T-helper 9 cell (primary cell): ENCODE results near the gene PLCG2.
"Not testable (repeated sequence)": the region's sequence is repeated elsewhere in the genome, so short reads cannot be mapped to it uniquely, and the experiment has no call there.

ENCODE experiments used
- DNase-seq: peaks from one replicate; pipeline ENCODE4 v3.0.0-alpha.2; 2020

PLCG2 gene

DNA sequence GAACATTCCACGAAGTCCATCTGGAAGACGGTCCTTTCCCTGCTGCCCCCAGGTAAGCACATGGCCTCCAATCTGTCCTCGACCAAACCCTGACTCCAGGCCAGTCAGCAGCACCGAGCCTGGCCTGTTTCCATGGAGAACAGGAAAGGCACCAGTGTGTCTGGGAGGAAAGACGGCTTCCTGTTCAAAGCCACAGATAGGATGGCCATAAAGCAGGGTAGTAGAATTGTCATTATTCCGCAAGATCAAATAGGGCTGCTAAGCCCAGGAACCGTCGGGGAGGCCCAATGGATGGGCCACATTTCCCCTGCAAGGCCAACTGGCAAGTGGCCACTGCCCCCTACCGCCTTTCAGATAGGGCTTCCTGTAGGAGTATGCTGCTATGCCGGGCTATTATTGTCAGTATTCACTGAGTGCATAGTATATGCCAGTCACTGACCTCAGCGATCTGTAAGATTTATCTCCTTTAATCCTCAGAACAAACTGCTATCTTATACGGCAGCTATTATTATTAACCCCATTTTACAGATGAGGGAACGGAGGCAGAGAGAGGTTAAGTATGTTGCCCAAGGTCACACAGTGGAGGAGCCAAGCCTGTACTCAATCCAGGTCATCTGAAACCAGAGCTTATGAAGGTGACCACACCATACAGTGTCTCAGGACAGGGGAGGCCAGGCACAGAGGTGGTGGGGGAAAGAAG lies 23.0 kb upstream of the PLCG2 start:
- DNase-seq = no peak

DNA sequence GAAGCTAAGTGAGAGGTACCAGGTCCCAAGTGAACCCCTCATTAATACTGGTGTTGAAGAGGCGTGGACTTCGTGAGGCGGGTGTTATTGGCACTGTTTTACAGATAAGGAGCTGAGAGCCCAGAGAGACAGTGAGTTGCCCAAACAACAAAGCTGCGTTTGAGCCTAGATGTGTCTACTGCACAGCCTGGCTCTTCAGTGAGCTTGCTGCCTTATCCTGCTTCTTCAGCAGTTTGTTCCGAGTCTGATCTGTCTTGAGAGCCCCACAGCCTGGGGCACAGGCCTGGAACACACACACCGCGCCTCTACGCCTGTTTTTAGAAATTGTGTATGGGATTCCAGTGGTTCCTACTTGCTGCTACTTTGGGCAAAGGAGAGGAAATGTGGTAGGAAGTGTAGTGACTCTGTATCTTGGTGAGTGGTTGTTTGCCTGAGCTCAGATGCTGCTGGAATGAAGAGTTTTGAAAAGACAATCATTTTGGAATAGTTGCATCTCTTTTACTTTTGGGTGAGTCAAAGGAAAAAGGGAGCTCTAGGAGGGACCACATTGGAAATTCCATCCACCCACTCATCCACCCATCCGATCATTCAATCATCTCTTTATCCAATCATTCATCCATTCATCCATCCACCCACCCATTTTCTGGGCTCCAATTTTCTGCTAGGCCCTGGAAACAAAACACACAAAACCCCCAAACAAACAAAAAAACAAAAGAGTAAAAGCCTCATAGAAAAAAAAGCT lies 22.3 kb upstream of the PLCG2 start:
- no peak for DNase-seq

DNA sequence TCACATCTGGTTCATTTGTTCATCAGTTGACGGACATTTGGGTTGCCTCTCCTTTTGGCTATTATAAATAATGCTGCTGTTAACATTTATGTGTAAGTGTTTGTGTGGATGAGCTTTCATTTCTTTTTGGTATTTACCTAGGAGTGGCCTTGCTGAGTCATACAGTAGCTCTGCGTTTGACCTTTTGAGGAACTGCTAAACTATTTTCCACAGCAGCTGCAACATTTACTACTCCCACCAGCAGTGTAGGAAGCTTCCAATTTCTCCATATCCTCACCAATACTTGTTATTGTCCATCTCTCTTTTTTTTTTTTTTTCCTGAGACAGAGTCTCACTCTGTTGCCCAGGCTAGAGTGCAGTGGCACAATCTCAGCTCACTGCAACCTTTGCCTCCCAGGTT lies 20.7 kb upstream of the PLCG2 start:
- DNase-seq = no peak

DNA sequence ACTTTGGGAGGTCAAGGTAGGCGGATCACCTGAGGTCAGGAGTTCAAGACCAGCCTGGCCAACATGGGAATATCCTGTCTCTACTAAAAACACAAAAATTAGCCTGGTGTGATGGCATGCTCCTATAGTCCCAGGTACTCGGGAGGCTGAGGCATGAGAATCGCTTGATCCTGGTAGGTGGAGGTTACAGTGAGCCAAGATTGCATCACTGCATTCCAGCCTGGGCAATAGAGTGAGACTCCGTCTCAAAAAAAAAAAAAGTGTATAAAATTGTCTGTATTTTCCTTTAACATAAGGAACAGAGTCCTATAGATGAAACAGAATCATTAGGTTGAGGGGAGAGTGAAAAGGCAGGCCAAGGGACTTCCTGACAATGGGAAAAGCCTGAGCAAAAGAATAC lies 16.8 kb upstream of the PLCG2 start:
- not testable (repeated sequence) for DNase-seq

DNA sequence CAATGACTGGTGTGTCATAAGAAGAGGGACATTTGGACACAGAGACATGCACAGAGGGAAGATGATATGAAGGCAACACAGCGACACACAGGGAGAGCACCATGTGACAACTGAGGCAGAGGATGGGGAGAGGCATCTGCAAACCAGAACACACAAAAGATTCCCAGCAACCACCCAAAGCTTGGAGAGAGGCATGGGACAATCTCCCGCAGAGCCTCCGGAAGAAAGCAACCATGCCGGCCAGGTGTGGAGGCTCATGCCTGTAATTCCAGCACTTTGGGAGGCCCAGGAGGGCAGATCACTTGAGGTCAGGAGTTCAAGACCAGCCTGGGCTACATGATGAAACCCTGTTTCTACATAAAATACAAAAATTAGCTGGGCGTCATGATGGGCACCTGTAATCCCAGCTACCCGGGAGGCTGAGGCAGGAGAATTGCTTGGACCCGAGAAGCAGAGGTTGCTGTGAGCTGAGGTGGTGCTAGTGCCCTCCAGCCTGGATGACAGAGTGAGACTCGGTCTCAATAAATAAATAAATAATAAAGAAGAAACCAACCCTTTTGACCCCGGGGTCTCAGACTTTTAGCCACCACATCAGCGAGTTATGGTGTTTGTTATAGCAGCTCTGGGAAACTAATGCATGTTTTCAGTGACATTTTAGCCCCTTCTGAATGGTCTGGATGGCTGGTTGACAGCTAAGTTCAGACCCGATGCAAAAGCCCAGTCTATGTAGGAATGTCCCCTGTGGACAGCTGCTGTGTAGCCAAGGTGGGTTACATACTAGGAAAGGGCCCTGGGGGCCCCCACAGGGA lies 13.8 kb upstream of the PLCG2 start:
- DNase-seq = no peak

DNA sequence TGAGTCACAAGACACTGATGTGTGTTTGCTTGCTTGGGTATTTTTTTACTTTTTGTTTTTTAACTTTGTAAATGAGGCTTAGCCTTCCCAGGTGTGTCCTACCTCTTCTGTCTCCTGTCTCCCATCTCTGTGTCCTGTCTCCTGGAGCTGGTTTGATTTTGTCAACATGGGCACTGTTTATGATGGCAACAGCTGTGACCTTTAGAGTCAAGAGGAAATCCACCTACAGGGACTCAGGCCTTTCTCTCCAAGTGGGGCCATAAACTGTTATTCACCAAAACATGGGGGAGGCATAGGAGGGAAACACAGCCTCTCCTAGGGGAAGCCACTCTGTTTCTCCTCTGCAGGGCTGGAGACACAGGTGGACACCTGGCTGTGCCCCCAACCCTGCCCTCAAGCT lies 13.1 kb upstream of the PLCG2 start:
- no peak for DNase-seq

DNA sequence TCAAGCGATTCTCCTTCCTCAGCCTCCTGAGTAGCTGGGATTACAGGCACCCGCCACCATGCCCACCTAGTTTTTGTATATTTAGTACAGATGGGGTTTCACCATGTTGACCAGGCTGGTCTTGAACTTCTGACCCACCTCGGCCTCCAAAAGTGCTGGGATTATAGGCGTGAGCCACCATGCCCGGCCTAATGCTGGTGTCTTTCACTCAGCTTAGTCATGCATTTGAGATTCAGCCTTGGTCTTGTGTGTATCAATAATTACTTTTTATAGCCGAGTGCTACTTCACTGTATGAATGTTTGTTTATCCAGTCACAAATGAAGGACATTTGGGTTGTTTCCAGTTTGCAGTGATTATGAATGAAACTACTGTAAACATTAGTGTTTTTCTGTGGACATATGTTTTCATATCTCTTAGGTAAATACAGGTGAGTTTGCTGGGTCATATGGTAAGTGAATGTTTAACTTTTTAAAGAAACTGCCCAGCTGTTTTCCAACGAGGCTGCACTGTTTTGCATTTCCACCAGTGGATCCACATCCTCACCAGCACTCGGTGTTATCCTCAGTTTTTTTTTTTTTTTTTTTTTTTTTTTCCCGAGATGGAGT lies 11.0 kb upstream of the PLCG2 start:
- no peak for DNase-seq

DNA sequence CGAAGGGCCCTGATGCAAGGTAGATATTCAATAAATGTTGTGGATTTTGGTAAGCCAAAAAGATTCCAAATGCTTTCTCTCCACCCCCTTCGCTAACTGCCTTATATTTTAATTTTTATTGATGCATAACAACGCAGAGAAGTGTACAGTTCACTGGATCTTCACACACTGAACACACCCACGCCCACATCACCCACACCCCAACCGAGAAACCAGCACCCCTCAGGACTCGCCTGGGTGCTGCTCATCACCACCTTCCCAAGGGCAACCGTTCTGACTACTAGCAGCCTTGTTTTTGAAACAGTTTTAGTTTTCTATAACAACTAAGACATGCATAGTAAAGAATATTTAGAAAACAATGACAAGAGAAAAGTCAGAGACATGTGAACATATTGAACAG lies 9.1 kb upstream of the PLCG2 start:
- no peak for DNase-seq

DNA sequence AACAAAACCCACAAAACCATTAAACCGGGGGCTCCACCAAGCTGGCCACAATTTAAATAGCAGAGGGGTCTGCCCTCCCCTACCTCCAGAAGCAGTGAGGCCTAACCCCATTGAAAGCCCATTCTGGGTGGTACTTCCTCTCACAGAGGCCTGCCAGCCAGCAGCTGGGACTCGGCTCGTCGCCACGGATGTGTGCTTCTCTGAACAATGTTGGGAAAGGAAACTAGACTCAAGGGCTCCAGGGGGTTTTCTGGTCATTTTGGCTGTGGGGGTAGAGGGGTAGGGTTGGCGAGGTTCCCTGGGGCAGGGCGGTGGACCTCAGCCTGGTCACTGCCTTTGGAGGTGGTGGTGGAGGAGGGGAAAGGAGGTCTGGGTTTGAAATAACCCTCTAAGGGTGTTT lies 4.7 kb upstream of the PLCG2 start:
- no peak for DNase-seq

DNA sequence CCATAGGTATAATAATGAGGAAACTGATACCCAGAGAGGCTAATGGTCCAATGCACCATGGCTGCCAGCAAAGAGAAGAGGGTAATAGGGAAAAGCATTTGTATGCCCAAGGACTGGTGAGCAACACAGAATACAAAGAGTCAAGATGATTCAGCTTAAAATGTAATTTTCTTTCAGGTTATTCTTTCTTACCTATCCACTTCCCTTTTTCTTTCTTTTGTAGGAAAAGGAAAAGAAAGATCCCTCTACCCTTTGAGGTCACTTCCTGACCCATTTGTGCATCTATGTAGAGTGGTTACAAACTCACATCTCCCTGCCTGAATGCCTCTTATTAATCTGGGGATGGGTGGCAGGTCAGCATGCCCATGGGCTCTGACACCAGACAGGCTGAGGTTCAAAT lies 3.5 kb upstream of the PLCG2 start:
- DNase-seq = no peak

DNA sequence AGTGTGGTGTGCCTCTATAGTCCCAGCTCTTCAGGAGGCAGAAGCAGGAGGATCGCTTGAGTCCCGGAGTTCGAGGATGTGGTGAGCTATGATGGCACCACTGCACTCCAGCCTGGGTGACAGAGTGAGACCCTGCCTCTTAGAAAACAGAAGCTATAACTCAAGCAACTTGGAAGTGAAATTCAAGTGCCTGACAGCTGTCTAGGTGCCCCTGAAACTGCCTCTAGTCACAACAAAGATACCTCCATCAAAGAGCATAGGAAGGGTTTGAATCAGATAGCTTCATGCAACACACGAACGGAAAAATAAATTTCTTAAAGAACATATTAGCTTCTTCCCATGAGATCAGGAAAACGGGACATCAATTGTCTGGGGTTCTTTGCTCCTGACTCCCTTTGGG lies 860 bp upstream of the PLCG2 start:
- DNase-seq = no peak

DNA sequence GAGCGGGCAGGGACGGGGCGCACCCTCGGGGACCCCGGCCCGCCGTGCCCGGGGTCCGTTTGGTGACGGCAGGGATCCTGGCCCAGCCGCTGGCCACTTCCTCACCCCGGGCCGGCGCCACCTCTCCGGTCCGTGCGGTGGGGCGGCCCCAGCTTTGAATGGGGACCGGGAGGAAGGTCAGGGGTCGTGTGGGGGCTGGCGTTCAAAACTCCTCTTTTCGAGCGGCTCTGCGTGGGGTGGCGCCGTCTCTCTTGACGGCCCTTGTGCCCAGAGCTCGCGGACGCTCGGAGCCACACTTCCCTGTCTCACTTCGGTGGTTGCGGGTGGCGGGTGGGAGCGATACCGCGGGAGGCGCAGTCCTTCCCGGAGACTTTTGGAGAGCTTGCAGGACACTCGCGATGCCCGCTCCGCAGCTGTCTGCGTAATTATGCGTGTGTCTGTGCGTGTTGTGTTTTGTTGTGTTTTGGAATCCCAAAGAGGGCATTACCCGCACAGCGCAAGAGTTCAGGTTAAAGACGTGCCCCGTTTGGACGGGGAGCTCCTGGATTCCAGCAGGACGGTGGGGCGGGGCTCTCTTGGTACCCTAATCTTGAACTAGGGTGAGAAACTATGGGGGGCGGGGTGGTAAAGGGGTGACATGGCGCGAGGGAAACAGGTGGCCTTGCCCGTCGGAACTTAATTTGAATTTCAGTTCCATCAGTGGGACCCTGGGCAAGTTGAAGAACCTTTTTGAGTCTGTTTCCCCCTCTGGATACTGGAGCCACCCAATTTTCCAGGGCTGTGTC lies 637 bp downstream of the PLCG2 start:
- no peak for DNase-seq

DNA sequence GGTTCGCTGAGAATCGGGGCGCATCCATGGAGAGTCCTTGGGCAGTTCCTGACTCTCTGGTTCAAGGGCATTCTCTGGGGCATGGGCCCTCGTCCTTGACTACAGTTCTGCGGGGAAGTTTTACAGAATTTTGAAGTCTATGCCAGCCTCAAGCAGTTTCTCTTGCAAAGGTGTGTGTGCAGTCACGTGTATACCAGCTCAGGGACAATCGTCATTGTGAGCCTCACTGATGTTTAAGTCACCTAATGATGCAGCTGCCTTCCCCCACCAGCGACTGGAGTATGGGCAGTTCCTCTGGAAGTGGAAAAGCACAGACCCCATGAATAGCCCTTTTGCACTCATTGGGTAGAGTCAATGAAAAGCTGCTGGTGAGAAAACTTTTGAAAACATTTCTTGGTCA lies 1.3 kb downstream of the PLCG2 start:
- no peak for DNase-seq

DNA sequence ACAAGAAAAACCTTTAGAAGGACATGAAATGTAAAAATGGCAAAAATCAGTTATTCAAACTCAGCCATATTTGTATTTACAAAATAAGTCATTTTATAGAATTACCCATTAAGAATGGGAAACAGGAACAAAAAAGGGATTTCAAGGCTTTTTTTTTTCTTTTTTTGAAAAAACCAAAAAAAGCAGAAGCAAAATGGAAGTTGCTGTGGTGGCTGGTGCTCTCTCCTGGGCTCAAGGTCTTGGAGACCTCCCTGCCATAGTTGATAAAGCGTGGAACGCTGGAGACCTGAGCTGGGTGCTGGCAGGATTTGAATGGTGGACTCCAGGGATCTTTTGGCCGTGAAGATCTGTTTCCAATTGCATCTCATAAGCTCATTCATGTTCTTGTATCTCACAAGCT lies 3.1 kb downstream of the PLCG2 start:
- DNase-seq = no peak

DNA sequence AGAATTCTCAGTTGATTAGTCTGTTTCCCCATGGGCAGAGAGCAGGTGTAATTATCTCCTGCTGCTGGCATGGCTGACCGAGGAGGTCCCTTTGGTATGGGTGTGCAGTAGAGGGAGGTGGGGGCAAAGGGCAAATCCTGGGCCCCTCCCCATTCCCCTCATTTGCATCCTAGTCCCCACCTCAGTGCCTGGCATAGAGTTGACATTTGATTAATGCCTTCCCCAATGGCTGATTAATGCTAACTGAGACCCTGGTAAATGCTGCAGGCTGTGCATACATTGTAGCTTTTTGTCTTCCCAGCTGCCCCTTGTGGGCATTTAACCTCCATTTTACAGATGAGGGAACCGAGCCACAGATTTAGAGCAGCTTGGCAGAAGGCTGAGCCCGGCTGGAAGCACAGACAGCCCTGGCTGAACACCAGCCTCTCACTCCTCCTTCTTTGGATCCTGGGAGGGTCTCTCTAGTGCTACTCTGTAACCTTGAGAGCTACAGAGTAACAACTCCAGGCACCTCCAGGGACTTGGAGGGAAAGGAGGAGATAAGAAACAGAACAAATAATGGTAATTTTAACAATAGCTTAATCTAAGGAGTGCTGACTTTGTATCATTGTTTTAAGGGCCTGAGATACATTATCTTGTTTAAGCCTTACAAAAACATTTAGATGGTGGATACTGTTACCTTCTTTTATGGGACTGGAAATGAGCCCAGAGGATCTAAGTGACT lies 5.1 kb downstream of the PLCG2 start:
- DNase-seq = no peak

DNA sequence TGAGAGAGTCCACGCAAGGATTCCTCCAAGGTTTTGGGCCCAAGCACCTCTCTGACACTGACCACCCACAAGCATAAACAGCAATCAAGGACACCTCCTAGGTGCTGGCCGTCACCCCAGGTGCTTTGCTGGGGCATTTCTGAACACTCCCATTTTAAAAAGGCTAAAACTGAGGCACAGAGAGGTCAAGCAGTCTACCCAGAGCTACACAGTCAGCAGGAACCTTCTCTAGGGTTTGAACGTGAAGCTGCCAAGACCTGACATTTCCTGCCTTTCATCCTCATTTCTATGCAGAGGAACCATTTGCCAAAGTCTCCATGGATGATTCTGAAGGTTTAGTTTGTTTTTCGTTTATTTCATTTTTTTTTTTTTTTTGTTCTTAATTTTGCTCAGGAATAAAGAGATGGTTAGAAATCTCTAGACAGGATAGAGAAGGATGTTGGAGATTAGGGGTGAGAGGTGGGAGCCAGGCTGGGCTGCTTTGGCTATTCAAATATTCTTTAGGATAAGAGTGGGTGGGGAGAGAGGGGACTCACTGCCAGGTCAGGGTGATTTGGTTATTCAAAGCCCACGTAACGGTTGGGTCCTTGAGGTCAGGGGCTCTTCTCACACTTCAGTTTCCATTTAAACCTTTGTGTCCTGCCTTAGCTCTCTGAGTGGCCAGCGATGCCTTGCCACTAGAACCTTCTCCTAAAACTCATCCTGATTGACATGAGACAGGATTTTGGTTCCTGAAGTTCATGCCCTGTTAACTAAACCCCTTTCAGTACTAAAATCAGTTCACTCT lies 6.2 kb downstream of the PLCG2 start:
- DNase-seq = no peak

DNA sequence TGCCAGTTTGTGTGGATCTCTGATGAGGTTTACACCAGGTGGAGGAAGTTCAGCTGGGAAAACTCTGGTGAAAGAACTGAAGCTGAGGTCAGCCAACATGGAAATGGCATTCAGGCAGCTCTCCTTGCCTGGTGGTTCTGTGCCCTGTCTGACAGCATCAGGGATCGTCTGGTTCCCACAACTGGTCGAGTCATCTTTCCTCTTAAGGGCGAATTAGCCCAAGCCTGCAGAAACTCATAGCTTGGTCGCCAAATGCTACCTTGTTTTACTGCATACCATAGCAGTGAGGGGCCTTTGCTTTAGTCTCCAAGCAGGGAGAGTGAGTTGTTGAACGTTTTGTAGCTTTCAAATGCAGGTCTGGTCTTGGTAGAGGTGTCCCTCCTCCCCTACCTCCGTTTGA lies 7.2 kb downstream of the PLCG2 start:
- DNase-seq = no peak

DNA sequence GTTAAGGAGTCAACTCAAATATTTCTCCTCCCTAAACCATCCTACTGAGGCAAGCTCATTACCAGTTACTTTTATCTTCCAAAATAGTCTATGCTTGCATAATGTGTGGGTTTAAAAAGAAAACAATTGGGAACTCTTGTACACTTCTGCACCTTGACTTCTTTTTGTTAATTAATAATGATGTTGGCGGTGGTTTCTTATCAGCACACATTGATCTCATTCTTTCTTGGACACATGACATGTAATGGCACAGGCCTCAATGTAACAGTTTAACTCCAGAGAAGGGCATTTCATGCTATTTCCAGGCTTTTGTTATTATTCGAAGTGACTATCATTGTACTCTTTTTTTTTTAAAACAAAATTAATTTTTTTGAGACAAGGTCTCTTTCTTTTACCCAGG lies 7.8 kb downstream of the PLCG2 start:
- DNase-seq = no peak

DNA sequence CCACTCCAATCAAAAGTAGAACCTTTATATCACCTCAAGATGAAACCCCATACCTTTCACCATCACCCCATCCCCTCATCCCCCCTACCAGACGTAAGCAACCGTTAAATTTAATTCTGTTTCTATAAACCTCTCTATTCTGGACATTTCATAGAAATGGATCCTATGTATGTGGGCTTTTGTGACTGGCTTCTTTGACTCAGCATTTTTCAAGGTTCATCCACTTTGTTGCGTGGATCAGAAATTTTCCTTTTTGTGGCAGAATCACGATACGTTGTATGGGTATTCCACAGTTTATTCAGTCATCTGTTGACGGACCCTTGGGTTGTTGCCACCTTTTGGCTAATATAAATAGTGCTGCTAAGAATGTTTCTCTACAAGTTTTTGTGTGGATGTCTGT lies 8.6 kb downstream of the PLCG2 start:
- no peak for DNase-seq

DNA sequence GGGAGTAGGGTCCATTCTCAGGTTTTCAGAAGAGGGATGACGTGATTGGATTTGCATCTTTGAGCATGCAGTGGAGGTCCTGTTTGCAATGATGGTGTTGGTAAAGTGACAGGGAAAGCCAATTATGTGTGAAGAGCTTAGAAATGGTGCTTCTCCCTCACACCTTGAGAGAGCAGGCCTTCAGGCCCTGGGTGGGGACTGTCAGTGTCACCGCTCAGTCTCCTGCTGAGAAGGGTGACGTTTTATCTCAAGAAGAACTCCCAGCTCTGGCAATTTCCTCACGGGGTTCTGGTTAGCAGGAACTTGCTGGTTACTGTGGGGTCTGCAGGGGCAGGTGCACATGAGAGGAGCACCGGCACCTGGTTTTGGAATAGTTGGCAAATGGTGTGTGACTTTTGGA lies 11.2 kb downstream of the PLCG2 start:
- no peak for DNase-seq

DNA sequence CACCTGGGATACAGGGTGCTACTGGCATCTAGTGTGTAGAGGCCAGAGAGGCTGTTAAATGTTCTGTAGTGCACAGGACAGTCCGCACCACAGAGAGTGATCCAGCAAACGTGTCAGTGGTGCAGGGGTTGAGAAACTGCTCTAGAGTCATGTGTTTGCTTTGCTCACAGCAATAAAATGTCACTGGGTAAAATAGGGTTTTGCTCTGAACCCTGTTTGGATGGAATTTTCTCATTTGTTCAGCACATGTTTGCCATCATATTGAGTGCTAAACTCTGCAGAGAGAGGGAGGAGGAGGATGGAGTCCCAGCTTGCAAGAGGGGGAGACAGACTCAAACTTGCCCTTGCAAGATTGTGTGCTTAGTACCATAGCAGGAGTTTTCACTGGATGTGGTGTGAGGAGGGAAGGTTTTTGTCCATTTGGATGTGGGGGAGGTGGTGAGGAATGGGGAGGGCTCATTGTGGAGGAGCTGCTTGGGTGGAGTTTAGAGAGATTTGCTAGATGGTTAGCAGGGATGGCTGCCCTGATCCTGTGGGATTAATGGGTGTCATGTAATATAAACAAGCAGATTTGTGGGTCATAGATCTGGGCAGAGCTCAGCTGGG lies 11.8 kb downstream of the PLCG2 start:
- DNase-seq = no peak
